Common myeloid progenitor, CD34-positive (primary cell): ENCODE measurements around the gene LRMDA.

Experiments
- CTCF ChIA-PET: fragments of 350-600 bp; sonication (Branson Sonifier 250); formaldehyde crosslinking; loops from one replicate; lab custom pipeline; 2021; ENCODE audit warnings: antibody characterized with exemption; lab: Charles Lee
- POLR2A ChIA-PET: fragments of 350-600 bp; sonication (Branson Sonifier 250); formaldehyde crosslinking; loops from one replicate; lab custom pipeline; 2021; ENCODE audit warnings: antibody characterized with exemption; lab: Charles Lee
- DNase-seq, 3 donors: peaks; one replicate each; pipeline versions ENCODE4 v3.0.0 to v3.0.0-alpha.2; 2013
- H3K27ac ChIP-seq, 2 experiments: 1 replicate in 1 of 2; 2 replicates in 1 of 2; pipeline ENCODE4 v1.7.0; 2013; ENCODE audit warnings: inconsistent platforms in 2 of 2, low read length in 2 of 2, mild to moderate bottlenecking in 2 of 2, low read depth in 1 of 2, moderate library complexity in 1 of 2; ENCODE audit not compliant: severe bottlenecking in 2 of 2, insufficient read depth in 1 of 2, poor library complexity in 1 of 2
- H3K27me3 ChIP-seq, 5 experiments: replicated peaks in 2 of 5; 1 replicate in 3 of 5; 2 replicates in 2 of 5; pipeline versions ENCODE4 v1.6.1 to v1.7.0; 2013; ENCODE audit warnings: low read length in 4 of 5, mild to moderate bottlenecking in 2 of 5, moderate library complexity in 2 of 5, inconsistent platforms in 1 of 5; ENCODE audit not compliant: insufficient read depth in 5 of 5, control insufficient read depth in 4 of 5
- H3K36me3 ChIP-seq, 4 experiments: 1 replicate in 2 of 4; 2 replicates in 2 of 4; pipeline versions ENCODE4 v1.6.1 to v1.7.0; 2013; ENCODE audit warnings: low read length in 3 of 4, control low read depth in 1 of 4, mild to moderate bottlenecking in 1 of 4; ENCODE audit not compliant: control insufficient read depth in 4 of 4, insufficient read depth in 4 of 4
- H3K4me1 ChIP-seq, 4 experiments: 1 replicate in 3 of 4; 2 replicates in 1 of 4; pipeline versions ENCODE4 v1.6.1 to v1.7.1; 2013; ENCODE audit warnings: low read length in 3 of 4, mild to moderate bottlenecking in 3 of 4, control low read depth in 1 of 4, inconsistent platforms in 1 of 4, moderate library complexity in 1 of 4; ENCODE audit not compliant: control insufficient read depth in 4 of 4, insufficient read depth in 4 of 4; ENCODE audit errors: control extremely low read depth in 1 of 4
- H3K4me3 ChIP-seq, 7 experiments: 1 replicate in 4 of 7; 2 replicates in 3 of 7; pipeline versions ENCODE4 v1.5.1 to v1.7.0; 2013; ENCODE audit warnings: mild to moderate bottlenecking in 7 of 7, low read length in 6 of 7, moderate library complexity in 6 of 7, inconsistent platforms in 2 of 7, low read depth in 2 of 7, control low read depth in 1 of 7; ENCODE audit not compliant: insufficient read depth in 4 of 7, control insufficient read depth in 1 of 7; ENCODE audit errors: extremely low read depth in 1 of 7
- H3K9me3 ChIP-seq, 5 experiments: 1 replicate in 4 of 5; 2 replicates in 1 of 5; pipeline versions ENCODE4 v1.6.1 to v1.7.1; 2013; ENCODE audit warnings: low read length in 4 of 5, mild to moderate bottlenecking in 2 of 5, inconsistent platforms in 1 of 5, low read depth in 1 of 5, moderate library complexity in 1 of 5; ENCODE audit not compliant: control insufficient read depth in 4 of 5, insufficient read depth in 2 of 5; ENCODE audit errors: control extremely low read depth in 1 of 5
- WGBS: methylation state at CpG from one replicate; pipeline ENCODE4 v1.1.5; 2013; ENCODE audit not compliant: insufficient coverage; 5-methylcytosine and 5-hydroxymethylcytosine counted together

The LRMDA gene

GRCh38 chr10:76125900-76126299 is 694.5 kb downstream of the LRMDA start:
- no peak overlapping the region for H3K4me3 ChIP-seq
- no peaks in the 10 kb centered on the region for H3K27me3 ChIP-seq
- H3K27ac ChIP-seq = no peak overlapping the region
- no peaks in the 10 kb centered on the region for H3K9me3 ChIP-seq
- no peaks in the 10 kb centered on the region for H3K36me3 ChIP-seq
- ChIA-PET POLR2A (no interaction called here), CTCF (no interaction called here)
- no peak for DNase-seq
- 100% methylated on average over 2 of the region's 2 CpGs for WGBS
- peaks cover 11 to 32% (median 20%) of the 10 kb centered on the region in 4 experiments for H3K4me1 ChIP-seq

GRCh38 chr10:76126607-76127527 is 695.4 kb downstream of the LRMDA start:
- 100% methylated on average over 4 of the region's 5 CpGs for WGBS

GRCh38 chr10:76127984-76128589 is 696.7 kb downstream of the LRMDA start:
- Histone ChIP-seq H3K27me3 (no peaks in the 10 kb centered on the region), H3K4me1 (peaks cover 11 to 32% (median 20%) of the 10 kb centered on the region in 4 experiments), H3K27ac (no peak overlapping the region), H3K4me3 (no peak overlapping the region), H3K9me3 (no peaks in the 10 kb centered on the region), H3K36me3 (no peaks in the 10 kb centered on the region)
- DNase-seq = no peak
- ChIA-PET CTCF (interaction anchor here (0.7 kb wide), 1 partner anchor 101 kb away, joined by 3 read pairs; no protein-coding TSS in a partner anchor), POLR2A (no interaction called here)
- WGBS = 85% methylated on average over 5 of the region's 6 CpGs

More at GRCh38 chr10:76126607-76127527, 695.4 kb downstream of the LRMDA start:
- H3K9me3 ChIP-seq = no peaks in the 10 kb centered on the region
- H3K36me3 ChIP-seq = no peaks in the 10 kb centered on the region
- DNase-seq = peak in 2 of 3 donors; percentile 64 to 66
- ChIA-PET CTCF (no interaction called here), POLR2A (no interaction called here)
- H3K4me3 ChIP-seq = no peak overlapping the region
- H3K4me1 ChIP-seq = peaks cover 11 to 32% (median 20%) of the 10 kb centered on the region in 4 experiments
- no peak overlapping the region for H3K27ac ChIP-seq
- H3K27me3 ChIP-seq = no peaks in the 10 kb centered on the region

GRCh38 chr10:76129213-76129612 is 697.8 kb downstream of the LRMDA start:
- Histone ChIP-seq H3K4me1 (peaks cover 11 to 32% (median 20%) of the 10 kb centered on the region in 4 experiments), H3K36me3 (no peaks in the 10 kb centered on the region), H3K9me3 (no peaks in the 10 kb centered on the region), H3K27me3 (no peaks in the 10 kb centered on the region), H3K4me3 (no peak overlapping the region), H3K27ac (no peak overlapping the region)
- WGBS = no CpG with 5 or more reads among the region's 2 CpGs
- DNase-seq = no peak
- ChIA-PET POLR2A (no interaction called here), CTCF (interaction anchor here (1.0 kb wide), 1 partner anchor 9 kb away, joined by 4 read pairs; no protein-coding TSS in a partner anchor)

GRCh38 chr10:76130892-76131291 is 699.5 kb downstream of the LRMDA start:
- peaks cover 11 to 23% (median 18%) of the 10 kb centered on the region in 4 experiments for H3K4me1 ChIP-seq
- no peak overlapping the region for H3K27ac ChIP-seq
- no peaks in the 10 kb centered on the region for H3K9me3 ChIP-seq
- H3K27me3 ChIP-seq = no peaks in the 10 kb centered on the region
- WGBS = 89% methylated on average over 7 of the region's 7 CpGs
- POLR2A ChIA-PET = no interaction called here
- no peak for DNase-seq
- no peak overlapping the region for H3K4me3 ChIP-seq
- no peaks in the 10 kb centered on the region for H3K36me3 ChIP-seq
- CTCF ChIA-PET = no interaction called here

- no peak overlapping the region for H3K4me3 ChIP-seq
- ChIA-PET POLR2A (no interaction called here), CTCF (no interaction called here)
- H3K9me3 ChIP-seq = no peaks in the 10 kb centered on the region
- H3K27me3 ChIP-seq = no peaks in the 10 kb centered on the region
- WGBS = 97% methylated on average over 3 of the region's 11 CpGs
- H3K4me1 ChIP-seq = no peaks in the 10 kb centered on the region
- DNase-seq = no peak
- no peaks in the 10 kb centered on the region for H3K36me3 ChIP-seq
- H3K27ac ChIP-seq = no peak overlapping the region
Measured at GRCh38 chr10:76133597-76134255, 702.3 kb downstream of the LRMDA start.
